ENCODE results near the gene PNMA5.
"Not testable (repeated sequence)": the region's sequence is repeated elsewhere in the genome, so short reads cannot be mapped to it uniquely, and the experiment has no call there.

Gene PNMA5

DNA sequence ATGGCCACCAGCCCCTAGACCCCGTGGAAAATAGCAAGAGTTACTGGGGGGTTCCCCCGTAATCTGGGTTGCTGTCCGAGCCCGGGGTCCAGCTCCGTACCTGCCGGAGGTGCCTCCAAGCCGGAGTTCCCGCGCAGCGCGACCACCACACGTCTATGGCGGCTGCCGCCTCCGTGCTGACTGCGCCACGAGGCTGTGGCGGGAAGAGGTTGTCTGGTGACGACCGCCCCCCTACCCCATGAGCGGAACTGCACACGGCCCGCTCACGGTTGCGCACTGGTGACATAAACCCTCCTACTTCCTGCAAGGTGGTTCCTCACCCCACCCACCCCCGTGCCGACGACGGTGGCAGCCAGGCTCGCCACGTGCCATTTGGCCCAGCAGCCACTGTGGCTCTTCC, at the start of gene PNMA5:
PNMA5 (minus strand) TSS at position 184 of the 400 bp plus-strand sequence. CDS start 2,518 bp downstream, outside the sequence.
- no peak for DNase-seq

GRCh38 chrX:153032397-153033118, 38.6 kb upstream of the PNMA5 start:
- peak; percentile 64 for DNase-seq

GRCh38 chrX:153030801-153031200, 36.9 kb upstream of the PNMA5 start:
- no peak for DNase-seq

- DNase-seq, result no peak
These were observed 36.0 kb upstream of the PNMA5 start for GRCh38 chrX:153029875-153030274.

- no peak for DNase-seq
These were observed 35.2 kb upstream of the PNMA5 start for GRCh38 chrX:153029162-153029561.

DNA sequence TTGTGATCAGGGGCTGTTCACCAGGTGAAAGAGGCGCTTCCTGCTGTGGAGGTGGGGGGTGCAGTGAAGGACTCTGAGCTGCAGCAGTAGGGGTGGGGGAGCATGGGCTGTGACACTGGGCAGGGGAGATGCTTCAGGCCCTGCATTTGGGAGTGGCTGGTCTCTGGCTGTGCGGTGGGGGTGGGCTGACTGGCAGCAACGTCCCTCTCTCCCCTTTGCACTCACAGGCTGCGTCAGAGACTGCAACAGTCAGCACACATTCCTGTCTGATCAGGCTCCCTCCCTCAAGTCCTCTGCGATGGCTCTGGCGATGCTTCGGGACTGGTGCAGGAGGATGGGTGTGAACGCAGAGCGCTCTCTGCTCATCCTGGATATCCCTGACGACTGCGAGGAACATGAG, 34.6 kb upstream of the PNMA5 start:
- DNase-seq, result not testable (repeated sequence)

- DNase-seq, result not testable (repeated sequence)
These were observed 32.6 kb upstream of the PNMA5 start for GRCh38 chrX:153026501-153026900.

GRCh38 chrX:153019166-153019565, 25.2 kb upstream of the PNMA5 start:
- DNase-seq, result no peak

- DNase-seq, result not testable (repeated sequence)
These were observed 23.3 kb upstream of the PNMA5 start for GRCh38 chrX:153017174-153017573.

DNA sequence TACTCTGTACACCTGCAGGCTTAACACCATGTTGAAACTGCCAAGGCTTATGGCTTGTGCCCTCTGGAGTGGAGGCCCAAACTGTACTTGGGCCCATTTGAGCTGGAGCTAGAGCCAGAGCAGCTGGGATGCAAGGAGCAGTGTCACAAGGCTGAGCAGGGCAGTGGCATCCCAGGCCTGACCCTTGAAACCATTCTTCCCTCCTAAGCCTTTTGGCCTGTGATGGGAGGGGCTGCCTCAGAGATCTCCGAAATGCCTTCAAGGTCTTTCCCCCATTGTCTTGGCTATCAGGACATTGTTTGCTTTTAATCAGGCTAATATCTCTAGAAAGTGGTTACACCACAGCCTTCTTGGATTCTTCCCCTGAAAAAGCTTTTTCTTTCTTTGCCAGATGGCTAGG, 10.9 kb upstream of the PNMA5 start:
- no peak for DNase-seq

DNA sequence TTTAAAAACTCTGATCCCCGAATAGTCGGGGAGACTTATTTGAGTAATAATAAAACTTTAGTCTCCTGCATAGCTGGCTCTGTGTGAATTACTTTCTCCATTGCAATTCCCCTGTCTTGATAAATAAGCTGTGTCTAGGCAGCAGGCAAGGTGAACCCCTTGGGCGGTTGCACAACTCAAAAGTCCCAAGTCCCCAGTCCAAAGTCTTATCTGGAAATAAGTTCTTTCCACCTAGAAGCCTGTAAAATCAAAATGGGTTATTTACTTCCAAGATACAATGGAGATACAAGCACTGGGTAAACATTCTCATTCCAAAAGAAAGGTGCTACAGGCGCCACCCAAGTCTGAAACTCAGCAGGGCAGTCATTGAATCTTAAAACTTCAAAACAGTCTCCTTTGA, 10.1 kb upstream of the PNMA5 start:
- DNase-seq, result no peak

DNA sequence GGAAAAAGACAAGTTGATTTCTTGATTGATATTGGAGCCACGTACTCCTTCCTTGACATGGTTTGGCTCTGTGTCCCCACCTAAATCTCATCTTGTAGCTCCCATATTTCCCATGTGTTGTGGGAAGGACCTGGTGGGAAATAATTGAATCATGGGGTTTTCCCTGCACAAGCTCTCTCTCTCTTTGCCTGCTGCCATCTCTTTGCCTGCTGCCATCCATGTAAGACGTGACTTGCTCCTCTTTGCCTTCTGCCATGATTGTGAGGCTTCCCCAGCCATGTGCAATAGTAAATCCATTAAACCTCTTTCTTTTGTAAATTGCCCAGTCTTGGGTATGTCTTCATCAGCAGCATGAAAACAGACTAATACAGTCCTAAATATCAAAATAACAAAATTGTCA, 8.3 kb upstream of the PNMA5 start:
- DNase-seq, result not testable (repeated sequence)

GRCh38 chrX:152997337-152997736, 3.4 kb upstream of the PNMA5 start:
- DNase-seq, result no peak

DNA sequence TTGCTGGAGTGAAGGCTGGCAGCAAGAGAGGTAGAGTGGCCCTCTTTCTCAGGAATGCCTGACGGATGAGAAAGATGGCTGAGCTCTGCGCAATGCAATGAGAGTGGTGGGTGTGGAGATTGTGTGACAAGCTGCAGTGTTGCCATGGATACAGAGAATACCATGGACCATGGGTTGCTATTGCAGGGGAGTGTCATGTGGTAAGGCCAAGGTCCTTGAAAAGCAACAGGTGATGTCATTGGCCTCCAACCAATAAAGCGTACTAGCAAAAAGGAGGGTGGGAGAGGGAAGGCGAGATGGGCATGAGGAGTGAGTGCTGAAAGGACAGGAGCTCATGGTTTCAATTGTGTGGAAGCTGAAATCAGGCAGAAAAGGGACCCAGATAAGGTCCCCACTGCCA, 1.8 kb downstream of the PNMA5 start:
- no peak for DNase-seq

DNA sequence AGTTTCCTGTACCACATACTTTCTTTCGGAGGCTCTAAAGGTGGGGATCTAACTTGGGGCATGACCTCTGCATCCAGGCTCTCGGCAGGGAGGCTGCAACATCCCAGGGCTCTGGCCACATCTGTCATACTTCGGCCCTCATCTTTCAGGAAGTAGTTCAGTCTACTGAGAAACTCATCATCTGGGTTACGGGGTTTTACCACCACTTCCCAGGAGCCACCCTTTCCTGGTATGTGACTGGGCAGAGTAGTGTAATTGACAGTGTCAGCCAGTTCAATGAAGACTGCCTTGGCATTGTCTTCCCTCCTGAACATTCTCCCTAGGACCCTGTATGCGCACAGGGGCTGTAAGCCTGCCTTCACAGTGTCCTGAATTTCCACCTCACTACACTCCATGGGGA, 2.8 kb downstream of the PNMA5 start:
- no peak for DNase-seq

DNA sequence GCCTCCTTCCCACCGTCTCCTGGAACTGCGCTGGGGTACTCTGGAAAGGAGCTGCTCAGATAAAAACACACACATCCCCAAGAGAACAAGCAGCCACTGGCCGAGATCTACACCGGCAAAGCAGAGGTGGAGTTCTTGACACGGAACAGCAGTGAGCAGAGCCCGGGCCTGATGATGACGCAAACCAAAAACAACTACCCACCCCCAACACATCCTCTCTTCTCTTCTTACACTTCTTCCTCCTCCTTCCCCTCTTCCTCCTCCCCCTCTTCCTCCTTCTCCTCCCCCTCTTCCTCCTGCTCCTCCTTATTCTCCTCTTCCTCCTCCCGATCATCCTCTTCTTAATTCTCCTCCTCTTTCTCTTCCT, 4.6 kb downstream of the PNMA5 start:
- peak; percentile 14 for DNase-seq

DNA sequence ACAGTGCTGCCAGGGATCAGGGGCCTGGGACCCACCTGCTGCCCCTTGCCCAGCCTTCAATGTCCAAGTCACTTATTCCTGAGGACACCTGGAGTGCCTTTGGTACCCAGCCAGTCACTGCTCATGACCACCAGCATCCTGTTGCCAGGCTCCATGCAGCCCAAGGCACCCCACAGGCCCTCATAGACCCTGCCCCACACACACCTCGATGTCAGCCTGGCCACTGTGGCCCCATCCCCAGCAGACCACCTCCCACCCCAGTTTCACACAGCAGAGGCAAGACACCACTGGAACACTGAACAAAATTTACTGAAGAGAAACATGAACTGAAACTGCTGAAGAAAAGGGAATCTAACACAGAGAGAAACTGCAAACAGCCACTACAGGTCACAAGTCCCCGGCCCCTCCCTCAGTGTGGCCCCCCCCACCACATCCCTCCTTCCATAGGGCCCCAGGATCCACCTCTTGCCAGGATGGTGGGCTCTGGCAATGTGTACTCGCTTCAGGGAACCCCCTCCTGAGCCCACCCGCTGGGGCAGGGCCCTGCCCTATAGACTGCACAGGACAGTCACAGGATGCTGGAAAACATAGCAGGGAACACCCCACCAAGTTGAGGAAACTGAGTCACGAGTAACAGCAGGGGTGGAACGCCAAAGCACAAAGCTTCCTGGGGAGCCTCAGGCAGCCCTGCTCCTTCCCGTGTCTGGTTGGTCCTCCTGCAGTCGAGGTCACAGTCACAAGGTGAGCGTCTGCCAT, 5.2 kb downstream of the PNMA5 start:
- DNase-seq, result no peak

DNA sequence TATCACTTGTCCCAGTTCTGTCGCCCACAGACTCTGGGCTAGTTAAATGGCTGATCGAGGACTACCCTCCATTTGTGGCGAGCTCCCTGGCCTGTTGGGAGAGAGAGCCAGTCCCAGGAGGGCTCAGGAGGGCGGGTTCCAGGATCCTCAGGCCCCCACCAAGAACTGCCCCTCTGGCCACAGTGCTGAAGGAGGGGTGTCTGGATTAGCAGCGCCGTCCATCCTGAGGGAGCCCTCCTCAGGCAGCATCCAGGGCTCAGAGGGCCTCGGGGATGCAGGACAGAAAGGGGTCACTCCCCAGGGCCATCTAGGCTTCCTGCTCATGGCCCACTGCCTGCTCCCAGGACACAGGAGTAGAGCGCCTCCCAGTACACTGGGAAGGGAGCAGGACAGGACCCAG, 6.1 kb downstream of the PNMA5 start:
- DNase-seq, result no peak

GRCh38 chrX:152987156-152987555, 6.8 kb downstream of the PNMA5 start:
- DNase-seq, result not testable (repeated sequence)

GRCh38 chrX:152985383-152985782, 8.5 kb downstream of the PNMA5 start:
- not testable (repeated sequence) for DNase-seq

GRCh38 chrX:152968193-152968592, 25.7 kb downstream of the PNMA5 start:
- no peak for DNase-seq

DNA sequence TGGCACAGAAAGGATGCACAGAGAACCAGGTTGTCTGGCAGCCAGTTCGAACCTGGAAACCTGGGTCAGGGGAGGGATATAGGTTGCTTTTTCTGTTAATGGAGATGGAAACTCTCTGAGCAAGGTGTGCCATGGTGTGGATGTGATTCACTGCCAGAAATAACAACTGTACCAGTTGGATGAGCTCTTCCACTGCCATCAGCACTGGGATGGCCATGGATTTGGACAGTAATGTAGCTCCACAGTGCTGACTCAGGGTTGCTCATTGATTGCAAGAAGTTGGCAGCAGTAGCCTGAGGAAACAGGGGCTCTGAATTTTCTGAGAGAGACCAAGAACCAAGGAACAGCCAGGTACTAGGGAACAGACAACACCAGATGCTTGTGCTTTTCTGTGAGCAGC, 33.8 kb downstream of the PNMA5 start:
- DNase-seq, result no peak

DNA sequence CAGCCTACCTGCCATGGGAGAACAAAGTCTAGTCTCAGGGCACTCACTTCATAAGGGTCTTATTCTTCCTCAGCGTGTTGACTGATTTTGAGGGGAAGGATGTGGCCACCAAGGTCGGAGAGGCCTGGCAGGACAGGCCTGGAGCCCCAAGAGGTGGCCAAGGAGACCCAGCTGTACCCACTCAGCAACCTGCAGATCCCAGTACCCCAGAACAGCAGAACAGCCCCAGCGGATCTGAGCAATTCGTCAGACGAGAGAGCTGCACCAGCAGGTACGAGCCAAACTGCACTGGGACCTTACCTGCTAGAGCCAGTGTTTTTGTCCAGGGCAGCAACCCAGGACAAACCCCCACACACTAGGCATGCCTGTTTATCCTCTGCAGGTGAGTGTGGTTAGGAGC, 34.3 kb downstream of the PNMA5 start:
- DNase-seq, result no peak
